SK-N-DZ (cell line): ENCODE results near the gene PRSS56.
"Not testable (repeated sequence)": the region's sequence is repeated elsewhere in the genome, so short reads cannot be mapped to it uniquely, and the experiment has no call there.

Experiments used
- DNase-seq: peaks from one replicate; pipeline ENCODE4 v3.0.0-alpha.2; 2015; ENCODE audit warnings: low spot score

The PRSS56 gene

GRCh38 chr2:232570481-232570880 lies 50.3 kb downstream of the PRSS56 start:
- DNase-seq, result not testable (repeated sequence)

GRCh38 chr2:232571026-232571474 lies 50.9 kb downstream of the PRSS56 start:
- no peak for DNase-seq

- no peak for DNase-seq
These were observed 52.9 kb downstream of the PRSS56 start for GRCh38 chr2:232573042-232573441.

GRCh38 chr2:232573771-232574435 lies 53.7 kb downstream of the PRSS56 start:
- DNase-seq, result no peak

- no peak for DNase-seq
These were observed 54.7 kb downstream of the PRSS56 start for GRCh38 chr2:232574674-232575403.
